Smooth muscle cell of bladder (primary cell): ENCODE measurements around the gene ZNF503. TPM values are rescaled to one million over a fixed set of nuclear protein-coding genes. Genes with fewer than 3 reads are reported as not detected.

Source experiments
- total RNA-seq: library from RNA; depleted of rRNA; stranded (reverse); fragments of >200 nt; gene quantifications from 2 replicates; pipeline ENCODE4 v1.2.3, GENCODE V29; 2014

The ZNF503 gene, protein sequence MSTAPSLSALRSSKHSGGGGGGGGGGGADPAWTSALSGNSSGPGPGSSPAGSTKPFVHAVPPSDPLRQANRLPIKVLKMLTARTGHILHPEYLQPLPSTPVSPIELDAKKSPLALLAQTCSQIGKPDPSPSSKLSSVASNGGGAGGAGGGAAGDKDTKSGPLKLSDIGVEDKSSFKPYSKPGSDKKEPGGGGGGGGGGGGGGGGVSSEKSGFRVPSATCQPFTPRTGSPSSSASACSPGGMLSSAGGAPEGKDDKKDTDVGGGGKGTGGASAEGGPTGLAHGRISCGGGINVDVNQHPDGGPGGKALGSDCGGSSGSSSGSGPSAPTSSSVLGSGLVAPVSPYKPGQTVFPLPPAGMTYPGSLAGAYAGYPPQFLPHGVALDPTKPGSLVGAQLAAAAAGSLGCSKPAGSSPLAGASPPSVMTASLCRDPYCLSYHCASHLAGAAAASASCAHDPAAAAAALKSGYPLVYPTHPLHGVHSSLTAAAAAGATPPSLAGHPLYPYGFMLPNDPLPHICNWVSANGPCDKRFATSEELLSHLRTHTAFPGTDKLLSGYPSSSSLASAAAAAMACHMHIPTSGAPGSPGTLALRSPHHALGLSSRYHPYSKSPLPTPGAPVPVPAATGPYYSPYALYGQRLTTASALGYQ
- 4.7 and 6.8 TPM in 2 replicates for total RNA-seq

DNA sequence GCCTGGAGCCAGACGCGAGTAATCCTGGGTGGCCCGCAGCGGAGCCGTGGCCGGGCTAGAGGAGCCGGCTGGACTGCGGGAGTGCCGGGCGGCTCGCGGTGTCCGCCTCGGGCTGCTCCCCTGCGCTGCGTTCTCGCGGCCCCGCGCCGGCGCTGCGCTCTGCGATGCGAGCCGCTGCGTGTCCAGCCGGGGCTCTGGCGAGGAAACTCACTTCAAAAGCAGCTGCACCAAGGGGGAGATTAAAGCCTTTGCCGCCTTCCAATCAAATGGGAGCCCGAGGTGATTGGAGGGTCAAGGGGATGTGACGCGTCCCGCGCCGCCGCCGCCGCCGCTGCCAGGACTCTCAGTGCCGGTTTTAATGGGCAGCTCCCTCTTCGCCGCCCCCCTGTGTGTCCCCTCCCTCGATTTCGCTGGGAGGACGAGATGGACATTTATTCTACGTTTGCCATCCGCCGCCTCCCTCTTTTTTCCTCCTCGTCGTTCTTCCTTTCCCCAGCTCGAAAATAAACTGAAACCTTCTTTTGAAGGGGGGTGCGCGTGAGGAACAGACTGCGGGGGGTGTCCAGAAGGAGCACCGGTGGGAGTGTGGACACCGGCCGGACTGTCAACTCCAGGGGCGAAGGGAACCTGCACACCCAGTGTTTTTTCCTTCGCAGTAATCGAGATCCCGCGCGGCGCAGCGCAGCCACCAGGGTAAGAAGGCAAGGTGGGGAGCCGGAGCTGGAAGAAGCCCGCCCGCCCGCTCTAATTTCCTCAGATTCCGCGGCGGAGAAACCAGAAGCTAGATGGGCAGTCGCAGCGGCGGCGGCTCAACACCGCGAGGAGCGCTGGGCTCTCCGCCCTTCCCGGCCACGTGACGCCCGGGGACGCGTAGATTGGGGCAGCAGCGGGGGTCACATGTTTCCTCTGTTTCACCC, at the start of gene ZNF503:
Gene ZNF503 (minus strand): TSS at position 196 of the 917 bp plus-strand sequence. CDS start 345 bp downstream, outside the sequence.

DNA sequence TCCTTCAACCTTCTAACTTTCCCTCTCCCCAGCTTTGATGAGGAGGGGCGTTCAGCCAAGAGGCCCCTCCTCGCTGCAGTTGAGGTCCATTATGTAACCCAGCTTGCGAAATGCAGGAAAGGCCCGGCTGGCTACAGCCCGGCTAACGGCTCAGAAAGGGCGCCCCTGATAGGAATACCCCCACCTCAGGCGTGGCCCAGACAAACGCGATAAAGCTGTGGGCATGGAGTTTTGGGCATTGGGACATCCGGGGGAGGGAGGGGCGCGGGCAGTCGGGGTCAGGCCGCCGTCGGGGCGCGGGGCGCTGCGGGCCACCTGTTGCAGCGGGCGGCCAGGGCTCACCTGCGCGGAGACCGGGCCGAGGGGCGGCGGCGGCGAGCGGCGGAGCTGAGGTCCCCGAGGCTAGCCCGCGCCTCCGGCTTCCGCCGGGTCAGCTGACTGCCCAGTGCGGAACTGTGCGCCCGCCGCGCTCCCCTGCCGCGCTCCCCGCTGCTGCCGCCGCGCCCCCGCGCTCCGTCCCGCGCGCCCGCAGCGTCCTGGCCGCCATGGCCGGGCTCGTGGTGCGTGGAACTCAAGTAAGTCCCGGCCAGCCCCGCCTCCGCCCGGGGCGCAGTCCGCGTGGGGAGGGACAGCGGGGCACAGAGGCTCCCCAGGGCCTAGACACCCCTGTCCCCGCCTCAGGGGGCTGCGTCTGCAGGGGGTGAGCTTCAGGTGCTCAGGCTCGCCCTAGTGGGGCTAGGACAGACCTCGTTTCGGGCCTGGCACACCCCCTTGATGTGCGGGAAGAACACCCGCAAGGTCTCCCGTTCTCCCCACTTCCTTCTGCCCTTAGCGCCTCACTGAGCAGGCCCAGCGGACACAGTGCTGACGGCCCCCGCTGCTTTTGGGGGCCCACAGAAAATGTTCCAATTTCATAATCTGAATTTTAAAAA, 29.9 kb upstream of the ZNF503 start, which contains the start of gene LRMDA:
Gene LRMDA (plus strand): TSS at position 445 of the 932 bp plus-strand sequence.

Other genes starting within 250 kb of the ZNF503 start
- gene VDAC2, start 191.0 kb downstream of the ZNF503 start, total RNA-seq = 140 and 151 TPM in 2 replicates
- 5.5 and 7.4 TPM in 2 replicates for gene COMTD1, start 165.8 kb downstream of the ZNF503 start, total RNA-seq
- gene LRMDA, start 29.9 kb upstream of the ZNF503 start, total RNA-seq = 1.1 and 1.6 TPM in 2 replicates